ENCODE measurements around the gene ZCCHC3.

Gene ZCCHC3

GRCh38 chr20:347640-348484, 50.5 kb downstream of the ZCCHC3 start:
- Histone ChIP-seq H3K4me3 (ENCODE audit: low read depth in 1 of 2, low read length in 2 of 2) (peak overlapping the region; percentile 80 to 81), H3K4me1 (ENCODE audit: control insufficient read depth in 1 of 2, insufficient read depth in 2 of 2, low read length in 2 of 2) (peaks cover 0 to 22% of the 10 kb centered on the region in 2 donors), H3K9me3 (ENCODE audit: control insufficient read depth in 1 of 2, low read length in 2 of 2) (no peaks in the 10 kb centered on the region), H3K27ac (ENCODE audit: low read length) (peak overlapping the region; percentile 79), H3K27me3 (ENCODE audit: low read depth, low read length) (no peaks in the 10 kb centered on the region), H3K36me3 (ENCODE audit: control insufficient read depth in 1 of 2, insufficient read depth in 2 of 2, low read length in 2 of 2) (peaks cover 4 to 19% of the 10 kb centered on the region in 2 donors)

- Histone ChIP-seq H3K4me3 (ENCODE audit: low read depth in 1 of 2, low read length in 2 of 2) (peak overlapping the region in 1 of 2 donors; percentile 80), H3K27me3 (ENCODE audit: low read depth, low read length) (no peaks in the 10 kb centered on the region), H3K27ac (ENCODE audit: low read length) (no peak overlapping the region), H3K36me3 (ENCODE audit: control insufficient read depth in 1 of 2, insufficient read depth in 2 of 2, low read length in 2 of 2) (peaks cover 4 to 26% of the 10 kb centered on the region in 2 donors), H3K9me3 (ENCODE audit: control insufficient read depth in 1 of 2, low read length in 2 of 2) (no peaks in the 10 kb centered on the region), H3K4me1 (ENCODE audit: control insufficient read depth in 1 of 2, insufficient read depth in 2 of 2, low read length in 2 of 2) (peaks cover 0 to 23% of the 10 kb centered on the region in 2 donors)
Measured at GRCh38 chr20:348972-349841, 51.8 kb downstream of the ZCCHC3 start.
